ENCODE results near the gene VAX1. TPM values are rescaled to one million over a fixed set of nuclear protein-coding genes. Genes with fewer than 3 reads are reported as not detected.

Gene VAX1
- total RNA-seq, 1 donor from 2014 or later = 4.0 TPM

DNA sequence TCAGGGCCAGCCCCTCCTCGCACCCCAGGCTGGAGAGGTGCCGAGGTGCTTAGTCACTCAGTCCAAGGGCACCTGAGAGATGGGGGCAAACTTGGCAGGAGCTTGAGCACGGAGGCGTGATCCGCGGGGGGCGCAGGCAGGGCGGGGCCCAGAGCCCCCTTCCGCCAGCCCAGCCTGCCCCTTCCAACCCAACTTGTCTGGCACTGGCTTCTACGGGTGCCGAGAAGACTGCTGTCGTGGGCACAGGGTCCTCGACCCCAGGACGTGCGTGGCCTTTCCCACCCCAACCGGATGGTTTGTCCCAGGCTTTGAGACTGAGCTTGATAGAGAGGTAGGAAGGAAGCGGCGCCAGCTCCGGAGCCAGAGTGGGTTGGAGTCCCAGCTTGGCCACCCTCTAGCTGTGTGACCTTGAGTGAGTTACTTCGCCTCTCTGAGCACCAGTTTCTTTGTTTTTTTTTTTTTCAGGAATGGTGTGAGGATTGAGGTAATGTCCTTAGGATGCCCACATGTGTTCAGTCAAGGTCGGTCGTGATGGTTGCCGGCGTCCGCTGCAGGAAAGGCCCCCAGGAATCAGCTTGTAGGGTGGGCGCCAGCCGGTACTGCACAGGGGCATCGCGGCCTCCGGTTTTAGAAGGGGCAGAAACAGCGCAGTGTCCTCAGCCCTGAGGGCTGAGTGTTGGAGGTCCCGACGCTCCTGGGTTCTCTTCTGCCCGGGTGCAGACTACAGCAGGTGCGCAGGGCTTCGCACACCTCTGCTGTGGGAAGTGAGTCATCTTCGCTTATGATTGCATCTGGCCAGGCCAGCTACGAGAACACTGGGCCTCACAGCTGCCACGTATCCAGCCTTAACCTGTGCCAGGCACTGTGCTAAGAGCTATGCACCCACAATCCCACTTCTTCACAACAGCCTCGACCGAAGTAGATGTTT lies 28.6 kb upstream of the VAX1 start:
- TF ChIP-seq, protein P1, sequence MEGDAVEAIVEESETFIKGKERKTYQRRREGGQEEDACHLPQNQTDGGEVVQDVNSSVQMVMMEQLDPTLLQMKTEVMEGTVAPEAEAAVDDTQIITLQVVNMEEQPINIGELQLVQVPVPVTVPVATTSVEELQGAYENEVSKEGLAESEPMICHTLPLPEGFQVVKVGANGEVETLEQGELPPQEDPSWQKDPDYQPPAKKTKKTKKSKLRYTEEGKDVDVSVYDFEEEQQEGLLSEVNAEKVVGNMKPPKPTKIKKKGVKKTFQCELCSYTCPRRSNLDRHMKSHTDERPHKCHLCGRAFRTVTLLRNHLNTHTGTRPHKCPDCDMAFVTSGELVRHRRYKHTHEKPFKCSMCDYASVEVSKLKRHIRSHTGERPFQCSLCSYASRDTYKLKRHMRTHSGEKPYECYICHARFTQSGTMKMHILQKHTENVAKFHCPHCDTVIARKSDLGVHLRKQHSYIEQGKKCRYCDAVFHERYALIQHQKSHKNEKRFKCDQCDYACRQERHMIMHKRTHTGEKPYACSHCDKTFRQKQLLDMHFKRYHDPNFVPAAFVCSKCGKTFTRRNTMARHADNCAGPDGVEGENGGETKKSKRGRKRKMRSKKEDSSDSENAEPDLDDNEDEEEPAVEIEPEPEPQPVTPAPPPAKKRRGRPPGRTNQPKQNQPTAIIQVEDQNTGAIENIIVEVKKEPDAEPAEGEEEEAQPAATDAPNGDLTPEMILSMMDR (IDR thresholded peaks at IDR 0.05) = no peak
- no peak overlapping the region for H3K4me3 Mint-ChIP-seq (ENCODE audit: unreplicated experiment)
- no peaks in the 10 kb centered on the region for H3K36me3 Mint-ChIP-seq (ENCODE audit: unreplicated experiment)
- peaks cover 82% of the 10 kb centered on the region for H3K27me3 Mint-ChIP-seq (ENCODE audit: unreplicated experiment)
- H3K4me1 Mint-ChIP-seq (ENCODE audit: unreplicated experiment) = peaks cover 31% of the 10 kb centered on the region
- no peak overlapping the region for H3K27ac Mint-ChIP-seq (ENCODE audit: unreplicated experiment)
- H3K9me3 Mint-ChIP-seq (ENCODE audit: unreplicated experiment) = no peaks in the 10 kb centered on the region
- DNase-seq (ENCODE audit: extremely low spot score, unreplicated experiment) = no peak

DNA sequence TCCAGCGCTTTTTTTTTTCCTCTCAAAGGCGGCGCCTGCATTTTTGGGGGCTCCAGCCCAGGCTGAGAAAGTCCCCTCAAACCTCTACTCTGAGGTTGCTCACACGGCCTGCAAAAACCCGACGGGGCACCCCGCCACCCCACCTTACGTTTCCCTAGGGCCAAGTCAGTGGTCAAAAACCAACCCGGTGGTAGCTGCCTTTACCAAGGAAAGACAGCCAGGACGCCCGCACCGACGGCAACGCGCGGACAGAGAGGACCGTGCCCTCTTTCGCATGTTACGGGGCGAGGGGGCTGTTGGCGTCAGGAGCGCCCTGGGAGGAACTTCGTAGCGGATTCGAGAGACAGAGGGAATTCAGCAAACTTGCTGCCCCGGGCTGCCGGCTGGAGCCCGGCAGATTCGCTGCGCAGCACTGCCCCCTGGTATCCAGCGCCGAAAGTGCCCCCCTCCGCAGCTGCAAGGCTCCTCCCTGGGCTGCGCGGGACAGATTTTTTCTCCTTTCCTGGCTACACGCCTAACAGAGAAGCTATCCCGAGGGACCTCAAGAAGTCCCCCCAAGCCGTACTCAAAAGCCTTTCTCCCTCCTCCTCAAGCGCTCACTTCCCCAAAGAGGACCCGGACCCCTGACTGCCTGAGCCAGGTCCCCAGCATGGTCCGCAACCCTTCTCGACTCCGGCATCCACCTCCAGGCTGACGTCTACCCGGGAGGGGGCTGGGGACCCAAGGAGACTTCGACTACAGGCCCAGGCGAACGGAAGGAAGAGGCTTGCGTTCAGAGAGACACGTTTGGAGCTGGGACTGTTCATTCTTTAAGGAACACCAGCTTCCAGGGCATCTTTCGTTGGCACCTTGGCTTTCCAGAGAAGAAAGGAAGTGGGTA lies 27.7 kb upstream of the VAX1 start:
- Mint-ChIP-seq H3K4me3 (ENCODE audit: unreplicated experiment) (peak overlapping the region; percentile 6), H3K9me3 (ENCODE audit: unreplicated experiment) (no peaks in the 10 kb centered on the region), H3K36me3 (ENCODE audit: unreplicated experiment) (no peaks in the 10 kb centered on the region), H3K27me3 (ENCODE audit: unreplicated experiment) (peaks cover 84% of the 10 kb centered on the region), H3K27ac (ENCODE audit: unreplicated experiment) (no peak overlapping the region), H3K4me1 (ENCODE audit: unreplicated experiment) (peaks cover 31% of the 10 kb centered on the region)
- no peak for DNase-seq (ENCODE audit: extremely low spot score, unreplicated experiment)
- TF ChIP-seq, protein P1 (IDR thresholded peaks at IDR 0.05) = peak; percentile 76

DNA sequence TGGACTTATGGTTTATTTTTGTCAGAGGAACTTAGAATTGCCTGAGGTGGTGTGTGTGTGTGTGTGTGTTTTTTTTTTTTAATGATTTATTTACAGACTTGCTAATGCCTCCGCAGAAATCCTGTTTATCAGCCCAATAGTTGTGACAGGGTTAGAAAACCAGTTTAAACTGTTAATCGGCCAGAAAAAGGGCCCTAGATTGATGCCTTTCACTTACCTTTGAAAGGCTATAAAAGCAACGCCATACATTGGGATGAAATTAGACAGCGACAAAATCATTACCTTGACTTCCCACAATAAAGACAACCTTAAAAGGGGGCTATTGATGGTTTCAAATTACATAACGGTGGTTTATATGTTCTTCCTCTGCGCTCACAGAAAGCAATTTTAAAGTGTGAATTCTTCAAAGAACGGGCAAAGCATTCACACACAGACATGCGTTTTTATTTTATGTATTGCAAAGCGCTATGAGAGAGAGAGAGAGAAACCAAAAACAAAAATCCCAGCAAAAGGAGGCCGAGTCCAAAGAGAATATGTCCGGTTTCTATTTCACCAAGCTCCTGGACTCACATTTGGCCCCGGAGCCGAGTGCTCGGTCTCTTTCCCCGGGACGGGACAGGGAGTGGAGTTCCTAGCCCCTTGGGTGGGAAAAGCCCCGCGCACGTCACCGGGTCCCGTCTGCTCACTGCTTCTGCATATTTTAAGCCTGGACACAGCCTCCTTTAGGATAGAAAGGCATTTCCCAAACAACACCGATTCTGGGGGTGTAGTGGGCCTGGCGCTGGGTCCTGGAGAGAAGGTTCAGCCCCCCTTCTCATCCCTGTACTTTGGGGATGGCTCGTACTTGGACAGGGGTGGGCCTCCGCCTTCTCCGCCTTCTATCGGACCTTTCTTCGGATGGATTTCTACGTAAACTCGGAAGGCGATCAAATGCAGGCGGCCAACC lies 26.8 kb upstream of the VAX1 start:
- no peak for DNase-seq (ENCODE audit: extremely low spot score, unreplicated experiment)
- H3K4me3 Mint-ChIP-seq (ENCODE audit: unreplicated experiment) = peak overlapping the region; percentile 47
- peaks cover 84% of the 10 kb centered on the region for H3K27me3 Mint-ChIP-seq (ENCODE audit: unreplicated experiment)
- no peaks in the 10 kb centered on the region for H3K9me3 Mint-ChIP-seq (ENCODE audit: unreplicated experiment)
- H3K36me3 Mint-ChIP-seq (ENCODE audit: unreplicated experiment) = no peaks in the 10 kb centered on the region
- TF ChIP-seq, protein P1 (IDR thresholded peaks at IDR 0.05) = no peak
- H3K27ac Mint-ChIP-seq (ENCODE audit: unreplicated experiment) = no peak overlapping the region
- H3K4me1 Mint-ChIP-seq (ENCODE audit: unreplicated experiment) = peaks cover 31% of the 10 kb centered on the region

DNA sequence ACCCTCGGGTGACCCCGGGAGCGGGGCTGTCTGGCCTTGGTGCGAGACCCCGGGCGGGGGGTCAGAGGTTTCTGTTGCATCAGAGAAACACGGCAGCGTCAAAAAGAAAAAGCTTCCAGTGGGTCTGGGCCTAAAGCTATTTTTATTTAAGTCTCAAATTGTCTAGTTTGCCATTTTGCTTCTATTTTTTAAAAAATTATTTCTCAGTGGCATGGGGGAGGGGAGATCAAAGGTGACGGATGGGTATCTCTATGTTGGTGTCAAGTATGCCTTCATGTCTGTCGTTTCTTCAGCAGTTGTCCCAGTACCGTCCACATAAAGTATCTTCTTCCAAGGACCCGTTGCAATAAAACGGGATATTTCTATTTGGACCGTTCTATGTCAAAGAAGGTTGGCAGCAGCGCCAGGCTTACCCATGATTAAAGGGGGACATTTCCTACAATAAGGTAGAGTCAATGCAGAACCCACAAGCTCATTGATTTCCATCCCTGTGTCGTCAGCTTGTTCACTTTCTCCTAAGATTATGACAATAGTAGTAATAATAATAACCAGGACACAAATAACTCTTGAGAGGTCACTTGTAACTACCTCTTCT lies 26.0 kb upstream of the VAX1 start:
- Mint-ChIP-seq H3K36me3 (ENCODE audit: unreplicated experiment) (no peaks in the 10 kb centered on the region), H3K4me1 (ENCODE audit: unreplicated experiment) (peaks cover 31% of the 10 kb centered on the region), H3K9me3 (ENCODE audit: unreplicated experiment) (no peaks in the 10 kb centered on the region), H3K27me3 (ENCODE audit: unreplicated experiment) (peaks cover 84% of the 10 kb centered on the region), H3K4me3 (ENCODE audit: unreplicated experiment) (no peak overlapping the region), H3K27ac (ENCODE audit: unreplicated experiment) (no peak overlapping the region)
- TF ChIP-seq, protein P1 (IDR thresholded peaks at IDR 0.05) = no peak
- DNase-seq (ENCODE audit: extremely low spot score, unreplicated experiment) = no peak
